ENCODE measurements around the gene NR3C1.

DNA sequence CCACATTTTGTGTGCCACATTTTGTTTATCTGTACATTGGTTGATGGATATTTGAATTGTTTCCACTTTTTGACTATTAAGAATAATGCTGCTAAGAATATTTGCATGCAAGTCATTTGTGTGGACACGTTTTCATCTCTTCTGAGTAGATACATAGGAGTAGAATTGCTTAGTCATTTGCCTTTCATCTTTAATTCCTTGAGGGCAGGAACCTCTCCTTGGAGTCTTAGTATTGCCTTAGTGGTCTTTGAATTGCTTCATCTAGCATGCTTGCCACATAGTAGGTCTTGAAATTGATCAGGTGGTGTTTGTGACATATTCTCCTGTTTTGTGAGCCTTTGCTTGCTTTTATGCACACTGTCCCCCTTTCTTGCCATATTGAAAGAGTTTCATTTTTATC lies 128.5 kb downstream of the NR3C1 start:
- TF ChIP-seq, protein P1, sequence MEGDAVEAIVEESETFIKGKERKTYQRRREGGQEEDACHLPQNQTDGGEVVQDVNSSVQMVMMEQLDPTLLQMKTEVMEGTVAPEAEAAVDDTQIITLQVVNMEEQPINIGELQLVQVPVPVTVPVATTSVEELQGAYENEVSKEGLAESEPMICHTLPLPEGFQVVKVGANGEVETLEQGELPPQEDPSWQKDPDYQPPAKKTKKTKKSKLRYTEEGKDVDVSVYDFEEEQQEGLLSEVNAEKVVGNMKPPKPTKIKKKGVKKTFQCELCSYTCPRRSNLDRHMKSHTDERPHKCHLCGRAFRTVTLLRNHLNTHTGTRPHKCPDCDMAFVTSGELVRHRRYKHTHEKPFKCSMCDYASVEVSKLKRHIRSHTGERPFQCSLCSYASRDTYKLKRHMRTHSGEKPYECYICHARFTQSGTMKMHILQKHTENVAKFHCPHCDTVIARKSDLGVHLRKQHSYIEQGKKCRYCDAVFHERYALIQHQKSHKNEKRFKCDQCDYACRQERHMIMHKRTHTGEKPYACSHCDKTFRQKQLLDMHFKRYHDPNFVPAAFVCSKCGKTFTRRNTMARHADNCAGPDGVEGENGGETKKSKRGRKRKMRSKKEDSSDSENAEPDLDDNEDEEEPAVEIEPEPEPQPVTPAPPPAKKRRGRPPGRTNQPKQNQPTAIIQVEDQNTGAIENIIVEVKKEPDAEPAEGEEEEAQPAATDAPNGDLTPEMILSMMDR (IDR thresholded peaks at IDR 0.05; ENCODE audit: low read length): no peak
- no peak for TF ChIP-seq EZH2 (optimal IDR thresholded peaks at IDR 0.05; ENCODE audit: low read depth, low read length)
